ENCODE results near the gene SHQ1.
"Not testable (repeated sequence)": the region's sequence is repeated elsewhere in the genome, so short reads cannot be mapped to it uniquely, and the experiment has no call there.

The SHQ1 gene

DNA sequence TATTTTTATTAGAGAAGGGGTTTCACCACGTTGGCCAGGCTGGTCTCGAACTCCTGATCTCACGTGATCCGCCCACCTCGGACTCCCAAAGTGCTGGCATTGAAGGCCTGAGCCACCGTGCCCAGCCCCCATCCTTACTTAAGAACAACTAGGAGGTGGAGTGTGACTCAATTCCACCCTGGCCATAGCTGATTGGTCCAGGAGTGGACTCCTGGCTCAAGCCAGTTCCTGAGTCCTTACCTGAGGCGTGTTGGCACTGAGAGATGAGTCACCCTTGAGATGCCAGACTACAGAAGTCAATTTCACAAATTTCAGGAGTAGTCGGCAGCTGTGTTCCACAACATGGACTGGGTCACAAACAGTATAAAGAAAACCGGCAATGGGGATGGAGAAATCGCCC lies 124.2 kb downstream of the SHQ1 start:
- in situ Hi-C loops (cut with MboI; ENCODE audit: low sequenced_read_pairs) = no loop called here

- in situ Hi-C loops (cut with MboI; ENCODE audit: low sequenced_read_pairs) = no loop called here
Observed at GRCh38 chr3:72722930-72723726, 125.1 kb downstream of the SHQ1 start.

GRCh38 chr3:72721683-72722381 lies 126.4 kb downstream of the SHQ1 start:
- in situ Hi-C loops (cut with MboI; ENCODE audit: low sequenced_read_pairs) = no loop called here

DNA sequence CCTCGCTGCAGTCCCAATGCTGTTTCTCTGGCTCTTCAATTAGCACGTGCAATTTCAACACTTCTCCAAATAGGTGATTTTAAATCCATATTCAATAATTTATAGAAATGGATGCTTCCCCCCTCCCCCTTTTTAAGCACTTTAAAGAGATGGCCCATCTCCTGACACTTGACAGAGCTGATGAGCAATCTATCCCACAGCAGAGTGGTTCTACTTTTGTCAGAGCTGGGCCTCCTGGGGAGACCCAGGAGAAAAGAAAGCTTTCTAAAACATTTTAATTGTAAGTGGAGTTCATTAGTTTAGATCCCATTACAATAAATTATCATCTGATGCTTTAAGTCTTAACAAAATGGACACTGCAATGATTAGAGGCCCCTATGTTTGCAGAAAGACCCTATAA lies 127.7 kb downstream of the SHQ1 start:
- in situ Hi-C loops (cut with MboI; ENCODE audit: low sequenced_read_pairs) = no loop called here

DNA sequence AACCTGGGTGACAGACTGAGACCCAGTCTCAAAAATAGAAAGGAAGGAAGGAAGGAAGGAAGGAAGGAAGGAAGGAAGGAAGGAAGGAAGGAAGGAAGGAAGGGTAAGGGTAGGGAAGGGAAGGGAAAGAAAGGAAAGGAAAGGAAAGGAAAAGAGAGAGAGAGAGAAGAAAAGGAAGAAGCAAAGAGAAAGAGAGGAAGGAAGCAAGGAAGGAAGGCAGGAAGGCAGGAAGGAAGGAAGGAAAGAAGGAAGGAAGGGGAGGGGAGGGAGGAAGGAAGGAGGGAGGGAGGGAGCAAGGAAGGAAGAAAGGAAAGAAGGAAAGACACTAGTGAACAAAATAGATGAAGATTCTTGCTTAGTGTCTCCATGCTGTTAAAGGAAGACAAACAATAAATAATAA lies 129.1 kb downstream of the SHQ1 start:
- in situ Hi-C loops (cut with MboI; ENCODE audit: low sequenced_read_pairs) = no loop called here

GRCh38 chr3:72714135-72714534 lies 134.1 kb downstream of the SHQ1 start:
- in situ Hi-C loops (cut with MboI; ENCODE audit: low sequenced_read_pairs) = not testable (repeated sequence)

DNA sequence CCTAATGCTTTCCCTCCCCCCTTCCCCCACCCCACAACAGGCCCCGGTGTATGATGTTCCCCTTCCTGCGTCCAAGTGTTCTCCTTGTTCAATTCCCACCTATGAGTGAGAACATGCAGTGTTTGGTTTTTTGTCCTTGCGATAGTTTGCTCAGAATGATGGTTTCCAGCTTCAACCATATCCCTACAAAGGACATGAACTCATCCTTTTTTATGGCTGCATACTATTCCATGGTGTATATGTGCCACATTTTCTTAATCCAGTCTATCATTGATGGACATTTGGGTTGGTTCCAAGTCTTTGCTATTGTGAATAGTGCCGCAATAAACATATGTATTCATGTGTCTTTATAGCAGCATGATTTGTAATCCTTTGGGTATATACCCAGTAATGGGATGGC lies 137.8 kb downstream of the SHQ1 start:
- in situ Hi-C loops (cut with MboI; ENCODE audit: low sequenced_read_pairs) = not testable (repeated sequence)

DNA sequence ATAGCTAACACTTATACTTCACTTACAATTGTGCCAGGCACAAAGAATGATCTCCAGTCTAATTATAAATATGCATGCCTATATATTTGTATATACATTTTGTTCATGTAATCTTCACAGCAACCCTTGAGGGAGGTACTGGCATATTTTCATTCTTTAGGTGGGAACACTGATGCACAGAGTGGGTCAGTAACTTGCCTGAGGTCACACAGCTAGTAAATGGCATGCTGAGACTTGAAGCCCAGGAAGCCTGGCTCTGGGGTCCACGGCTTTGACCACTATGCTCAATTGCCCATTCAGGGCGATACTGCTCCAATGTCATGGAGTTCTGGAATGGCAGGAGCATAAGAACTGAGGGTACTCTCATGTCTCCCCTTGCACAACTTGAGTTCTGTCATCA lies 139.8 kb downstream of the SHQ1 start:
- in situ Hi-C loops (cut with MboI; ENCODE audit: low sequenced_read_pairs) = no loop called here

- in situ Hi-C loops (cut with MboI; ENCODE audit: low sequenced_read_pairs) = no loop called here
Observed at GRCh38 chr3:72702997-72703396, 145.2 kb downstream of the SHQ1 start.

- in situ Hi-C loops (cut with MboI; ENCODE audit: low sequenced_read_pairs) = no loop called here
Observed at GRCh38 chr3:72702390-72702789, 145.9 kb downstream of the SHQ1 start.

DNA sequence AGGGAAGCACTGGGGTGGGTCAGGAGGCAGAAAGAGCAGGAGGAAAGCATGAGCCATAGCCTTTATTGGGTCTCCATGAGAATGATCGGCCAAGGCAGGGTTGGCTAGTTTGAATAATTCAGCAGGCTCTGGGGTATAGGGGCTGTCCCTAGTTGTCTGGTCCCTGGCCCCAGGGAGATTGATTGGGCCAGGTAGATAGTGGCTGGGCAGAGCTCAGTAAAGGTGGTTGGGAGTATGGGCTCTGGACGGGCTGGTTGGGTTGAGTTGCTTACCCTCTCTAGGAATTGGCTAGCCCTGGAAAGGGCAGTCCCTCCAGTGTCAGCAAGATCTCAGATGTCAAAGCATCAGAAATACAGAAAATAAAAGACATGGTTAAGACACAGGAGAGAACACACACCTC lies 148.1 kb downstream of the SHQ1 start:
- in situ Hi-C loops (cut with MboI; ENCODE audit: low sequenced_read_pairs) = no loop called here

GRCh38 chr3:72699631-72700030 lies 148.6 kb downstream of the SHQ1 start:
- in situ Hi-C loops (cut with MboI; ENCODE audit: low sequenced_read_pairs) = no loop called here
